Measurements from ENCODE around the gene MTM1.

The MTM1 gene

GRCh38 chrX:150605603-150606002 is 37.2 kb downstream of the MTM1 start:
- DNase-seq (ENCODE audit: low read depth), result no peak

DNA sequence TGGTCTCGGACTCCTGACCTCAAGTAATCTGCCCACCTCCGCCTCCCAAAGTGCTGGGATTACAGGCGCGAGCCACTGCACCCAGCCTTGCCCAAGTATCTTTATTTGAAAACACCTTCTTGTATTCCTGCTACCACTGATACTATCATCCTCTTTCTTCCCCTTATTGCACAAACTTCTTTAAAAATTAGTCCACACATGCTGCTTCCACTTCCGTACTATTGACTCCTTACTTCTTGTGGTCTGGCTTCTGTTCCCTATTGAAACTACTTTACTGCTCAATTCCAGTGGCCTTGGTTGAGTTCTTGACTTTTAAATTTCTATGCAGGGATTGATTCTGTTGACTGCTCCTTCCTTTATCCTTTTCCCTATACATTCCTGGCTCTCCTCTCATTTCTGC is 38.8 kb downstream of the MTM1 start:
- DNase-seq (ENCODE audit: low read depth), result no peak

- DNase-seq (ENCODE audit: low read depth), result no peak
These were observed 41.6 kb downstream of the MTM1 start for GRCh38 chrX:150610043-150610442.

DNA sequence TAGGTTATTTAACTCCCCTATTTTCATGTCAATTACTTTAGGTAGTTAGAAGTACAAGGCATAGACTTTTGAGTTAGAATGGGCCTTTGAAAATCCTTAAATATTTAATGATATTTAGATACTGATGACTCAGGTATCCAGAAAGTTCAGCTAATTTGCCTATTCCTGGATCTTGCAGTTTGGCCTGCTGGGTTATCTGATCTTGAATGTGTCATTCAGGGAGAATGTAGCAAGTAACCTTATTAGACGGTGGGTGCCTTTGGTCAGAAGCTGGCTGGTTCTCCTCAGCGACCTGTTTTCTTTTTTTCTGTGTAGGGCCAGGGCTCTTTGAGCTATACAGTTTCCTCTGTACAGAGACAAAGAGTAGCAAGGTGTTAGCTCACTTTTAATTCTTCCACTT is 42.0 kb downstream of the MTM1 start:
- DNase-seq (ENCODE audit: low read depth), result no peak

DNA sequence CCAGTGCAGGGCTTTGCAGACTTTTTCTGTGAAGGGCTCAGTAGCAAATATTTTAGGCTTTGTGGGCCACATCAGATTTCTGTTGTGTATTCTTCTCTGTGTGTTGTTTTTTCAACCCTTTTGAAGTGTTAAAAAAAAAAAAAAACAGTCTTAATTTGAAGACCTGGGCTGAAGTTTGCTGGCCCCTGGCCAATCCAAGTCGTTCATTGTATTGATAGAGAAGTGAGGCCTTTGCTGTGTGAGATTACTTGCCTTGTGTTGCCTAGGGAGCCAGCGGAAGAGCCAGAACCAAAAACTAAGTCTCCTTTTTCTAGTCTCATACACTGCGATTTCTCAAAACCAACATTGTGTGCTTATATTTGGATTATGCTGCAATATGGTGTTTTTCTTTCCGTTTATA is 46.9 kb downstream of the MTM1 start:
- no peak for DNase-seq (ENCODE audit: low read depth)

DNA sequence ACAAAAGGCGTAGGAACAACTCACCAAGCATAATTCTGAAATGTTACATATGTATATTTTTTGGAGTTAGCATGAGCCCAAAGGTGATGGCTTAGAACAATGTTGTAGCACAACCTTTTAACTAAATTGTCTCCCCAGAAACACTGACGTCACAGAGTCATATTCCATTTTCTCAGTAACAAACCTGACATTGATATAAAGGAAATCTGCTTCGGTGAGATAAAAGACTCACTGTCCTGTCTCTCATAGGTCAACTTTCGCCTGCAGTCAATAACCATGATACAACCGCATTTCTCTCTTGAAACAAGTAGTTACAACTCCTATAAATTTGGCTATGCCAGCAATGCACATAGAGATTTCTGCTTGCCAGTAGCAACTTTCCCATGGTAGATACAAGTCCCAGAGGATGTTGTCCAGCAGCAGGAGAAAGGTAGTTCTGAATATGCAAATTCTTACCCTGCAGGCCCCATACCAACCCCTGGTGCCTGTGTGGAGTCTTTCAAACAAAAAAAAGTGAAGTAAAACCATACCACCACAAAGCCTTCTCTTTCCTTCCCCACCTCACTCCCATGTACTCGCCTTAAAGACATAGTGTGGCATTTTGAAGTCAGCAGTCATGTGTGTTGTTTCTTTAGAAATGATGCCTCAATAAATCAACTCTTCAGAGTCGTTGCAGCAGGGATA is 47.9 kb downstream of the MTM1 start:
- DNase-seq (ENCODE audit: low read depth), result no peak

DNA sequence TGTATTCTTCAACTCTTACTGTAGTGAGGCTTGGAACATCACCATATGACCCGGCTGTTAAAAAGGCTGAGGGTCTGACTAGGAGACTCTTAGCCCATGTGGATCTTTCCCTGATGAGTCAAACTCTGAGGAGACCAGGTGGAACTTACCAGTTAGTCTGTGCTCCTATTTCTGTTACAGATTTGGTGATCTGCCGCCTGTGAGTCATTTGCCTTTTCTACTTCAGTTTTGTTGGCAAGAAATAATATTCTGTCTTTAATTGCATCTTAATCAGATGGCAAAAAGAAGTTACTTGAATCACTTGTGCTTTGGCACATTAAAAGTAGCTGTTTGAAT is 48.4 kb downstream of the MTM1 start:
- peak; percentile 1 for DNase-seq (ENCODE audit: low read depth)

DNA sequence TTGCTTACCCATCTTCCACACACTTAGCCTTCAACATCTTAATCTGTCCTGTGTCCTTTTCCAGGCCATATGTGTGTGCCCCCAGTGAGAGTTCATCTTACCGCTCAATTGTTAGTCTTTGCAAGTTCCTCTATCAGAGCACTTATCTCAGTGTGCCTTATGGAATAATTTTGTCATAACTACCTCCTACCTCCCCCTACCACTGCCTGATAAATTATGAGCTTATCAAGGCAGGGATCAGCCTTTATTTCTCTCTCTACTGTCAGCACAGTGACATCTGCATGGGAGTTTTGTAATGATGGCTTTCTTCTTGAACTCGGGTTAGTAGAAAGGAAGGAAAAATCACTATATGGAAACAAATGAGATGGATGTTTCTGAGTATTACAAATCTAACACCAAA is 53.2 kb downstream of the MTM1 start:
- no peak for DNase-seq (ENCODE audit: low read depth)

GRCh38 chrX:150623583-150623982 is 55.2 kb downstream of the MTM1 start:
- DNase-seq (ENCODE audit: low read depth), result no peak

DNA sequence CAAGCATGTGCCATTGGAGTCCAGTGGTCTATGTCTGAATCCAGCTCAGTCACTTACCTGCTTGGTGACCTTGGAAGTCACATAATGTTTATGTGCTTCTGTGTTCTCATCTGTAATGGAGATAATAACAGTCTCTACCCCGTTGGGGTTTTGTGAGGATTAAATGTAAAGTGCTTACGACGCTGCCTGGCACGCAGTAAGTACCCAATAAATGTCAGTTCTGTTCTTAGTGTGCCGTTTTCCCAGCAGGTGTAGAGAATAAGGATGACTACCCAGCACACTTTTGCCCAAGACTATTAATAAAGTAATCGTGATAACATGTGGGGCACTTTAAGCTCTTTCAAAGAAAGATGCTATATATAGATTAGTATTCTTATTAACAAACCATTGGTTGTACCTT is 56.7 kb downstream of the MTM1 start:
- DNase-seq (ENCODE audit: low read depth), result no peak

GRCh38 chrX:150625875-150626274 is 57.5 kb downstream of the MTM1 start:
- no peak for DNase-seq (ENCODE audit: low read depth)

GRCh38 chrX:150627957-150628356 is 59.5 kb downstream of the MTM1 start:
- DNase-seq (ENCODE audit: low read depth), result no peak

DNA sequence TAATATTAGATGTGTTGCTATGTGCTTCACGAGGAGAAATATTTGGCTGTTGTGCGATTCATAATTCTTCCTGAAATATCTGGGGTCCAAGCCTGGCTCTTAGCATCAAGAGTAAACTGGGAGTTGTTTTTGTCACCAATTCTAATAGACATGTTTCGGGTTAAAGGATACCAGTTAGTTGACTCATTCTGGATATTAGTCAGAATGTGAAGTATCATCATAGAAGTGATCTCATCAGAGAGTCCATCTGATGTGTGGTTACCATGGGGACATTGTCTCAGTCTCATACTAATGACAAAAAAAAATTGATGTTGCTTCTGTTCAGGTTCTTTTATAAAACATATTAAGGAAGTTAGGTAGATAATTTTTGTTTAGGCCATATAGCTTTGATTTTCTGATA is 67.5 kb downstream of the MTM1 start:
- peak; percentile 44 for DNase-seq (ENCODE audit: low read depth)

GRCh38 chrX:150642423-150642822 is 74.0 kb downstream of the MTM1 start:
- no peak for DNase-seq (ENCODE audit: low read depth)

GRCh38 chrX:150643271-150643670 is 74.8 kb downstream of the MTM1 start:
- DNase-seq (ENCODE audit: low read depth), result no peak

DNA sequence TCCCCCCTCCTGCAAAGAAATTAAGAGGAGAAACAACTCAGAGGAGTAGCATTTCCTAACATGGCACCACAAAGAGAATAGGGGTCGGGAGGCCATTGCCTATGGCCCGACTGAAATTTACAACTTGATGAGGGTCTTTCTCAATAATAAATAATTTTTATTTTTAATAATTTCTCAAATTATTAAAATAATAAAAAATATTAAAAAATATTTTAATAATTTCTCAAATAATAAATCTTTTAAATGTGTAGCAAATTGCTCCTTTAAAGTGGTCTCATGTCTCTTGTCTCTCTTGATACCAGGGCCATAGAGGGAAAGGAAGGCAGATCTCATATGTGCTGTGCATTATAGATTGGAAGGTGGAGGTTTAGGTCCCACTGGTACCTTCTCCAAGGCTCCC is 75.5 kb downstream of the MTM1 start:
- no peak for DNase-seq (ENCODE audit: low read depth)

- no peak for DNase-seq (ENCODE audit: low read depth)
These were observed 76.0 kb downstream of the MTM1 start for GRCh38 chrX:150644422-150644821.

DNA sequence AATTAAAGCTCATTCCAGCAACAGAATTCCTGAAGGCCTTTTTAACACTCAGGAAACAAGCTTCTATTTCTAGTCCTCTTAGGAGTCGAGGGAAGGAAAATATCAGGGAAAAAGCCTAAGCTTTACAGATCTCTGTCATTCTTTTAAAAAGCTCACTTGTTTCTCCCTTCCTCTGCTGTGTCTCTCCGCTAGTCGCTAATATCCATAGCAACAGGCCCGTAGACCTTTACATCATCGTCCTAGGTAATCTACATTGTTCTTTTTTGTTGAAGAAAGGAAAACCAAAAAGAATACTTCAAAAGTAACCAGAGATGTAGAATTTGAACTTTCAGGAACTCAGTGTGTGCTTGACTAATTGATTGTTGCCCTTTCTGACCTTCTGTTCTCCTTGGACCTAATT is 78.9 kb downstream of the MTM1 start:
- DNase-seq (ENCODE audit: low read depth), result no peak

- no peak for DNase-seq (ENCODE audit: low read depth)
These were observed 80.0 kb downstream of the MTM1 start for GRCh38 chrX:150648296-150648940.

GRCh38 chrX:150649096-150649870 is 80.9 kb downstream of the MTM1 start:
- no peak for DNase-seq (ENCODE audit: low read depth)

GRCh38 chrX:150651906-150652305 is 83.5 kb downstream of the MTM1 start:
- DNase-seq (ENCODE audit: low read depth), result no peak

DNA sequence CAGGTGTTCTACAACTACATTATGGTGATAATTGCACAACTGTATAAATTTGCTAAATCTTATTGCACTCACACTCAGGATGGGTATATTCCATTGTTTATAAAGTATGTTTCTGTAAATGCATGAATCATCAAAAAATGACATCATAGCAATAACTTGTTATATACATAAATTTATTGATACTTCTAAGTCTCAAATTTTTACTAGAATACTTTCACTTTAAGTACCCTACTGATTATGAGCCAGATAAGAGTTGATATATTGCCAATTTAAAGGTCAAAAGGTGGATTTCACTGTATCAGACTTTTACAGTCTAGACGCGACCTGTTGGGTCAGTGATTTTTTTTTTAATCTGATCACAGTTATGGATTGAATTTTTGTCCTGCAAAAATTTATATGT is 87.4 kb downstream of the MTM1 start:
- DNase-seq (ENCODE audit: low read depth), result no peak

- no peak for DNase-seq (ENCODE audit: low read depth)
These were observed 94.7 kb downstream of the MTM1 start for GRCh38 chrX:150663073-150663472.

- no peak for DNase-seq (ENCODE audit: low read depth)
These were observed 95.9 kb downstream of the MTM1 start for GRCh38 chrX:150664290-150664689.

Data from non-pigmented ciliary epithelial cell (primary cell).